ENCODE data around the gene BET1L.

Gene BET1L

GRCh38 chr11:209275-210121, 2.3 kb upstream of the BET1L start:
- no peak for DNase-seq

GRCh38 chr11:208917-209260, 1.7 kb upstream of the BET1L start:
- no peak for DNase-seq

- DNase-seq, result peak; percentile 71 to 86 (median 75)
Observed at GRCh38 chr11:208181-208916, 1.1 kb upstream of the BET1L start.

- peak in 1 of 5 donors; percentile 28 for DNase-seq
Observed at GRCh38 chr11:207863-208180, 623 bp upstream of the BET1L start.

- DNase-seq, result peak in 2 of 5 donors; percentile 22
Observed at GRCh38 chr11:206526-207207, 532 bp downstream of the BET1L start.

GRCh38 chr11:206002-206384, 1.2 kb downstream of the BET1L start:
- DNase-seq, result no peak

GRCh38 chr11:205221-206001, 1.8 kb downstream of the BET1L start:
- DNase-seq, result no peak

- no peak for DNase-seq
Observed at GRCh38 chr11:204587-205109, 2.6 kb downstream of the BET1L start.

- no peak for DNase-seq
Observed at GRCh38 chr11:203945-204586, 3.1 kb downstream of the BET1L start.

- DNase-seq, result no peak
Observed at GRCh38 chr11:203056-203944, 3.9 kb downstream of the BET1L start.

- no peak for DNase-seq
Observed at GRCh38 chr11:202490-202889, 4.7 kb downstream of the BET1L start.

- no peak for DNase-seq
Observed at GRCh38 chr11:201966-202365, 5.2 kb downstream of the BET1L start.

GRCh38 chr11:200224-201003, 6.8 kb downstream of the BET1L start:
- no peak for DNase-seq

GRCh38 chr11:199782-200181, 7.4 kb downstream of the BET1L start:
- no peak for DNase-seq

GRCh38 chr11:199004-199581, 8.1 kb downstream of the BET1L start:
- DNase-seq, result no peak

GRCh38 chr11:198236-198806, 8.9 kb downstream of the BET1L start:
- DNase-seq, result no peak

- no peak for DNase-seq
Observed at GRCh38 chr11:197741-198235, 9.4 kb downstream of the BET1L start.

- DNase-seq, result no peak
Observed at GRCh38 chr11:196786-197731, 10.1 kb downstream of the BET1L start.

Data from T-helper 1 cell (primary cell).